Activated T-cell treated with anti-CD3 and anti-CD28 coated beads, Interleukin-2, amount 50 U/mL, for 72 hours (primary cell): ENCODE data around the gene PTPN22. TPM values are rescaled to one million over a fixed set of nuclear protein-coding genes. Genes with fewer than 3 reads are reported as not detected.
"Not testable (repeated sequence)": the region's sequence is repeated elsewhere in the genome, so short reads cannot be mapped to it uniquely, and the experiment has no call there.

Source experiments
- ATAC-seq, 2 donors: fragments of 150-1000 bp; cut with Tn5 transposase; replicated peaks in 1 of 2; 2 replicates each; pipeline ENCODE4 v1.10.0; 2021; ENCODE audit warnings: moderate library complexity in 2 of 2, mild to moderate bottlenecking in 1 of 2
- DNase-seq, 2 donors: peaks; one replicate each; pipeline ENCODE4 v3.0.0; 2021 to 2022; ENCODE audit warnings: mixed read lengths in 1 of 2
- H3K27ac Mint-ChIP-seq: one replicate; pipeline ENCODE4 v1.8.0; 2022; ENCODE audit warnings: mild to moderate bottlenecking, moderate library complexity, mixed read lengths
- H3K27me3 Mint-ChIP-seq: one replicate; pipeline ENCODE4 v1.8.0; 2022; ENCODE audit warnings: low read depth, mixed read lengths
- H3K36me3 Mint-ChIP-seq, 2 donors: one replicate each; pipeline ENCODE4 v1.8.0; 2022; ENCODE audit warnings: mixed read lengths in 2 of 2, mild to moderate bottlenecking in 1 of 2; ENCODE audit not compliant: insufficient read depth in 2 of 2
- H3K4me1 Mint-ChIP-seq: one replicate; pipeline ENCODE4 v1.8.0; 2022; ENCODE audit warnings: low read depth, mixed read lengths
- H3K4me3 Mint-ChIP-seq, 2 donors: one replicate each; pipeline ENCODE4 v1.8.0; 2022; ENCODE audit warnings: mild to moderate bottlenecking in 2 of 2, mixed read lengths in 2 of 2, moderate library complexity in 2 of 2
- H3K9me3 Mint-ChIP-seq, 2 donors: one replicate each; pipeline ENCODE4 v1.8.0; 2022; ENCODE audit warnings: mixed read lengths in 2 of 2
- total RNA-seq, 2 donors: library from RNA; stranded (reverse); gene quantifications; one replicate each; pipeline ENCODE4 v1.2.3, GENCODE V29; 2022

The PTPN22 gene
- total RNA-seq, 2 donors from 2014 or later, result 59.8 to 82.5 TPM

DNA sequence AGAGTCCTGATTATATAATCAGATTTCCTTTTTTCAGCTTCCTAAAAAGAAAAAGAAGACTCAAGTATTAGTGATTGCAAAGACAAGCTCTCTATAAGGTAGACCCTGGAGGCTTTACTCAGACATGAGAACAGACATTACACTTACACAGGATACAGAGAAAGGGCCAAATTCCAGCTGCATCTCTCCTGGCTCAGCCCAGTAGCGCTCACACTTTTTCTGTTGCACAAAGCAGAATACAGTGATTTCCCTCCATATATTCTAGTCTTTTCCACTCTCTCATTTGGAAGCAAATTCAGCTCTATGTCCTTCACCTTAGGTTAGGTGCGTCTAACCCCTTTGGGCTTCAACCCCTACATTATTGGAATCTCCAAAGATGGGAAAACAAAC is 15.1 kb downstream of the PTPN22 start:
- DNase-seq (no peak), ATAC-seq (no peak)
- Mint-ChIP-seq H3K27ac (peak overlapping the region; percentile 24), H3K36me3 (peaks cover 3 to 42% of the 10 kb centered on the region in 2 donors), H3K9me3 (no peaks in the 10 kb centered on the region), H3K27me3 (no peaks in the 10 kb centered on the region), H3K4me1 (peaks cover 44% of the 10 kb centered on the region), H3K4me3 (no peak overlapping the region)

DNA sequence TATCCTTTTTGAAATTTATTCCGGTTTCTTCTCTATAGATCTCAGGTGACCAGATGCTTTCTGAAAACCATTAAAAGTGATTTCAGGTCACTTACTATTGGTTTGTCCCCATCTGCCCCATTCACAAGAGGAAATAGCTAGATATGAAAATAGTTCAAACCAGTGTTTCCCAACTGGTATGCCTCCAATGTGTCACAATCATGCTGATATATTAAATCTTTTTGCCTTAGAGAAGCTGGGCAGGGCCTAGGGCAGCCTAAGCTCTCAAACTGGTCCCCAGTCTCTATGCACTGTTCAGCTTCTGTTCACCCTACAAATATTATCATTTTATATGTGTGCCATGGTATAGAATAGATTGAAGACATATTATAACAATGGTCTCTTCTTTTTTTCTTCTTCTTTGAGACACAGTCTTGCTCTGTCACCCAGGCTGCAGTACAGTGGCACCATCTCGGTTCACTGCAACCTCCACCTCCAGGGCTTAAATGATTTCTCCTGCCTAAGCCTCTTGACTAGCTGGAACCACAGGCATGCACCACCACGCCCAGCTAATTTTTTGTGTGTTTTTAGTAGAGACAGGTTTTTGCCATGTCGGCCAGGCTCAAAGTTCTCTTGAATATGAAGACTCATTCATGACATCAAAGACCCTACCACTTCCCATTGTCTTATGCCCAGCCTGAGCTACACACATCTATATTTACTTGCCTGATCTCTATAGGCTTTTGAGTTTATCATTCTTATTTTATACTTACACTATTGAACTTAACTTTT is 15.7 kb downstream of the PTPN22 start:
- Mint-ChIP-seq H3K27ac (peak overlapping the region; percentile 24), H3K27me3 (no peaks in the 10 kb centered on the region), H3K4me3 (no peak overlapping the region), H3K9me3 (no peaks in the 10 kb centered on the region), H3K4me1 (peaks cover 46% of the 10 kb centered on the region), H3K36me3 (peaks cover 5 to 44% of the 10 kb centered on the region in 2 donors)
- no peak for ATAC-seq
- no peak for DNase-seq

DNA sequence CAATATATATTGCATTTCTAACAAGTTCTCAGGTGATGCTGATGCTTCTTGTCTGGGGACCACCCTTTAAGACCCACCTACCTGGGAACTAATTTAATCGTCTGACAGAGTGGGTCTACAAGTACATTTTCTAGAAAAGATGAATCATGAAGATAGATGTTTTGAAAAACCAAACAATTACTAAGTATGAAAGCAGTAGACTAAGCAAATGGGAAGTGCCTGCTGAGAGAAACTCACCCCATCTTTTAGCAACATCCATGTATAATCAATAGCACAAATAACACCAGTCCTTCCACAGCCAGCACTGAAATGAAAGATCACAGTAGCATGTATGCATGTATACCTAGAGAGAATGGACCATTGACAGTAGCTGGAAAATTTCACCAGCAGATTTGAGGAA is 17.3 kb downstream of the PTPN22 start:
- ATAC-seq, result peak; percentile 39 to 66
- Mint-ChIP-seq H3K36me3 (peaks cover 6 to 48% of the 10 kb centered on the region in 2 donors), H3K9me3 (no peaks in the 10 kb centered on the region), H3K4me1 (peaks cover 36% of the 10 kb centered on the region), H3K27ac (peak overlapping the region; percentile 71), H3K4me3 (peak overlapping the region in 1 of 2 donors; percentile 42), H3K27me3 (no peaks in the 10 kb centered on the region)
- no peak for DNase-seq

GRCh38 chr1:113852694-113853093 is 18.8 kb downstream of the PTPN22 start:
- H3K27me3 Mint-ChIP-seq, H3K27ac Mint-ChIP-seq: not testable (repeated sequence)

DNA sequence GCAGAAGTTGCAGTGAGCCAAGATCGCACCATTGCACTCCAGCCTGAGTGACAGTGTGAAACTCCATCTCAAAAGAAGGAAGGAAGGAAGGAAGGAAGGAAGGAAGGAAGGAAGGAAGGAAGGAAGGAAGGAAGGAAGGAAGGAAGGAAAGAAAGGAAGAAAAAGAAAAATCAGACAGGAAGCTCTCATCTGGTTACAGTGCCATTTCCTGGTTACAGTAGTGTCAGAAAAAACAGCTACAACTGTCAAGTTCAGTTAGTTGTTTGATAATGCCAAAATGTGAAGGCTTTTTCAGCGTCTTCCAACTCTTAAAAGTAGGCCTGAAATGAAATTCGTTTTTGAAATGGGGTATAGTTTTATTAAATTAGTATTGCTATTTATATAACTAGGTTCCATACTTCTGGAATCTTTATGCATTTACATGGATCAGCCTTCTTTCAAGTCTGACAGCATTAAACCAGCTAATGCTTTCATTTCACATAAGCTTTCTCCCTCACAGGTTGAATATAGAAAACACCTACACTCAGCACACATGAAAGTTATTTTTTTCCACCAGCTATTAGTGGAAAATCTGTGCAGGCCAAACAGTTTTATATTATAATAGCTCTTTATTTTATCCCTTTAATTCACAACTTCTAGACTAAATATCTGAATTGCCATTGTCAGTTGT is 21.2 kb downstream of the PTPN22 start:
- Mint-ChIP-seq H3K4me3 (no peak overlapping the region), H3K27ac (peak overlapping the region; percentile 74), H3K4me1 (peaks cover 32% of the 10 kb centered on the region), H3K27me3 (no peaks in the 10 kb centered on the region), H3K36me3 (peaks cover 19 to 51% of the 10 kb centered on the region in 2 donors), H3K9me3 (no peaks in the 10 kb centered on the region)
- DNase-seq, result no peak
- no peak for ATAC-seq

More at GRCh38 chr1:113852694-113853093, 18.8 kb downstream of the PTPN22 start:
- Mint-ChIP-seq H3K36me3 (peaks cover 6 to 49% of the 10 kb centered on the region in 2 donors), H3K4me1 (peaks cover 32% of the 10 kb centered on the region)
- not testable (repeated sequence) for DNase-seq, ATAC-seq, H3K4me3 Mint-ChIP-seq, H3K9me3 Mint-ChIP-seq

DNA sequence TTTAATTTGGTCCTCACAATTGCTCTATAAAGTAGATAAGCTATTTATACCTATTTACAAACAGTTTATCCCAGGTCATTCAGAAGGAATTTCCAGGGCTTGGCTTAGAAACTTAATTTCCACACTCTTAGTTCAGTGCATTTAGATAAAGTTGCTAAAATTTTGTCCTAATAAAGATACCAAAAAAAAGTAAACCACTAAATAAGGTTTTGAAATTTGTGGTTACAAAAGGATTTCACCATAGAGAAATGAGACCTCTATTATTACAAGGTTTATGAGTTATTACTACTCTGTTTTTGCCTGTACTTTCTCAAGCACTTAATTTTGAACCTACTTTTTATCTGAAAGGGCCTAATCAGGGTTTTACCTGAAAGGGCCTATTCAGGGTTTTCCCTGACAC is 22.4 kb downstream of the PTPN22 start:
- no peak for ATAC-seq
- no peak overlapping the region for H3K27ac Mint-ChIP-seq
- H3K9me3 Mint-ChIP-seq, result no peaks in the 10 kb centered on the region
- no peaks in the 10 kb centered on the region for H3K27me3 Mint-ChIP-seq
- H3K4me1 Mint-ChIP-seq, result peaks cover 22% of the 10 kb centered on the region
- DNase-seq, result no peak
- H3K36me3 Mint-ChIP-seq, result peaks cover 16 to 43% of the 10 kb centered on the region in 2 donors
- H3K4me3 Mint-ChIP-seq, result no peak overlapping the region

GRCh38 chr1:113846391-113847035 is 25.0 kb downstream of the PTPN22 start:
- no peaks in the 10 kb centered on the region for H3K9me3 Mint-ChIP-seq
- peaks cover 13% of the 10 kb centered on the region for H3K4me1 Mint-ChIP-seq
- H3K4me3 Mint-ChIP-seq, result no peak overlapping the region
- no peaks in the 10 kb centered on the region for H3K27me3 Mint-ChIP-seq
- ATAC-seq (no peak), DNase-seq (no peak)
- H3K27ac Mint-ChIP-seq, result peak overlapping the region; percentile 82
- H3K36me3 Mint-ChIP-seq, result peaks cover 15 to 35% of the 10 kb centered on the region in 2 donors

GRCh38 chr1:113836534-113836933 is 35.0 kb downstream of the PTPN22 start:
- H3K27me3 Mint-ChIP-seq, result no peaks in the 10 kb centered on the region
- no peak for DNase-seq
- no peak for ATAC-seq
- H3K4me1 Mint-ChIP-seq, result no peaks in the 10 kb centered on the region
- H3K36me3 Mint-ChIP-seq, result peaks cover 5 to 36% of the 10 kb centered on the region in 2 donors
- no peak overlapping the region for H3K27ac Mint-ChIP-seq
- H3K4me3 Mint-ChIP-seq, result no peak overlapping the region
- no peaks in the 10 kb centered on the region for H3K9me3 Mint-ChIP-seq

- Mint-ChIP-seq H3K27ac (no peak overlapping the region), H3K36me3 (peaks cover 5 to 38% of the 10 kb centered on the region in 2 donors)
Observed at GRCh38 chr1:113835686-113836290, 35.7 kb downstream of the PTPN22 start.

DNA sequence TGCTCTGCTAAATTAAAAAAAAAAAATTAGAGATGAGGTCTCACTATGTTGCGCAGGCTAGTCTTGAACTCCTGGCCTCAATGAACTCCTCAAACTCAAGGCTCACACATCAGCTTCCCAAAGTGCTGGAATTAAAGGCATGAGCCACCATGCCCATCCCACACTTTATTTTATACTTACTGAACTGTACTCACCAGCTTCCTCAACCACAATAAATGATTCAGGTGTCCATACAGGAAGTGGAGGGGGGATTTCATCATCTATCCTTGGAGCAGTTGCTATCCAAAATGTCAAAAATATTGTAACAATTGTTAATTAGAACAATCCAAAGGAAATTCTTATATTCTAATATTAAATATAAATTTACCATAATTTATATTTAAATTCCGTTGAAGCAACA is 36.8 kb downstream of the PTPN22 start:
- no peak overlapping the region for H3K27ac Mint-ChIP-seq
- ATAC-seq (no peak), DNase-seq (no peak)
- H3K4me3 Mint-ChIP-seq, result no peak overlapping the region
- H3K4me1 Mint-ChIP-seq, result peaks cover 7% of the 10 kb centered on the region
- H3K36me3 Mint-ChIP-seq, result peaks cover 2 to 36% of the 10 kb centered on the region in 2 donors
- no peaks in the 10 kb centered on the region for H3K9me3 Mint-ChIP-seq
- H3K27me3 Mint-ChIP-seq, result no peaks in the 10 kb centered on the region

More at GRCh38 chr1:113835686-113836290, 35.7 kb downstream of the PTPN22 start:
- Mint-ChIP-seq H3K4me3 (no peak overlapping the region), H3K27me3 (no peaks in the 10 kb centered on the region), H3K4me1 (peaks cover 7% of the 10 kb centered on the region), H3K9me3 (no peaks in the 10 kb centered on the region)
- ATAC-seq, result no peak
- no peak for DNase-seq

GRCh38 chr1:113830039-113830438 is 41.5 kb downstream of the PTPN22 start:
- Mint-ChIP-seq H3K9me3 (no peaks in the 10 kb centered on the region), H3K27ac (no peak overlapping the region), H3K4me1 (peaks cover 7% of the 10 kb centered on the region), H3K27me3 (no peaks in the 10 kb centered on the region), H3K36me3 (peaks cover 0 to 32% of the 10 kb centered on the region in 2 donors), H3K4me3 (no peak overlapping the region)
- ATAC-seq (no peak), DNase-seq (no peak)

DNA sequence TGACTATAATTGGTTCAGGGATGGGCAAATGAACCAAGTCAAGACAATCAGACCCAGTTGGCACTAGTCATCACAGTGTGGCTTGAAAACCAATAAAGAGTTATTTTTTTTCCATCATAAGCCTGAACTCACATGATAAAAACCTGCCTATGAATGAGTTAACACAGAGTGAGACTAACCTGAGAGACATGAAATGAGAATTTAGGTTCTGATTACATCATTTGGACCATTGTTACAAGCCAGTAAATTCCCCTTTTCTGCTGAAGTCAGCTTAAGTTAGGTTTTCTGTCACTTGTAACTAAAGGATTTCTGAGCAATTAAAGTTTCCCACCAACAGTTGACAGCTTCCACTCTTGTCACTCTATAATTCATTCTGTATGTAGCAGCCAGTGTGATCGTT is 49.6 kb downstream of the PTPN22 start:
- H3K9me3 Mint-ChIP-seq, result no peaks in the 10 kb centered on the region
- DNase-seq, result no peak
- H3K27ac Mint-ChIP-seq, result peak overlapping the region; percentile 27
- H3K4me3 Mint-ChIP-seq, result no peak overlapping the region
- peaks cover 0 to 19% of the 10 kb centered on the region in 2 donors for H3K36me3 Mint-ChIP-seq
- ATAC-seq, result peak; percentile 86 to 90
- peaks cover 12% of the 10 kb centered on the region for H3K4me1 Mint-ChIP-seq
- no peaks in the 10 kb centered on the region for H3K27me3 Mint-ChIP-seq

GRCh38 chr1:113818578-113818977 is 52.9 kb downstream of the PTPN22 start:
- Mint-ChIP-seq H3K9me3 (no peaks in the 10 kb centered on the region), H3K4me1 (peaks cover 12% of the 10 kb centered on the region), H3K27ac (no peak overlapping the region), H3K27me3 (no peaks in the 10 kb centered on the region), H3K4me3 (no peak overlapping the region), H3K36me3 (peaks cover 0 to 26% of the 10 kb centered on the region in 2 donors)
- ATAC-seq (no peak), DNase-seq (no peak)
